HG03066 (cell line): Measurements from ENCODE around the gene MAGOH.
"Not testable (repeated sequence)": the region's sequence is repeated elsewhere in the genome, so short reads cannot be mapped to it uniquely, and the experiment has no call there.

Experiments
- ATAC-seq: cut with Tn5 transposase; IDR thresholded peaks from one replicate; pipeline ENCODE4 v1.9.1; 2021; ENCODE audit warnings: low read depth; ENCODE audit not compliant: unreplicated experiment

The MAGOH gene

DNA sequence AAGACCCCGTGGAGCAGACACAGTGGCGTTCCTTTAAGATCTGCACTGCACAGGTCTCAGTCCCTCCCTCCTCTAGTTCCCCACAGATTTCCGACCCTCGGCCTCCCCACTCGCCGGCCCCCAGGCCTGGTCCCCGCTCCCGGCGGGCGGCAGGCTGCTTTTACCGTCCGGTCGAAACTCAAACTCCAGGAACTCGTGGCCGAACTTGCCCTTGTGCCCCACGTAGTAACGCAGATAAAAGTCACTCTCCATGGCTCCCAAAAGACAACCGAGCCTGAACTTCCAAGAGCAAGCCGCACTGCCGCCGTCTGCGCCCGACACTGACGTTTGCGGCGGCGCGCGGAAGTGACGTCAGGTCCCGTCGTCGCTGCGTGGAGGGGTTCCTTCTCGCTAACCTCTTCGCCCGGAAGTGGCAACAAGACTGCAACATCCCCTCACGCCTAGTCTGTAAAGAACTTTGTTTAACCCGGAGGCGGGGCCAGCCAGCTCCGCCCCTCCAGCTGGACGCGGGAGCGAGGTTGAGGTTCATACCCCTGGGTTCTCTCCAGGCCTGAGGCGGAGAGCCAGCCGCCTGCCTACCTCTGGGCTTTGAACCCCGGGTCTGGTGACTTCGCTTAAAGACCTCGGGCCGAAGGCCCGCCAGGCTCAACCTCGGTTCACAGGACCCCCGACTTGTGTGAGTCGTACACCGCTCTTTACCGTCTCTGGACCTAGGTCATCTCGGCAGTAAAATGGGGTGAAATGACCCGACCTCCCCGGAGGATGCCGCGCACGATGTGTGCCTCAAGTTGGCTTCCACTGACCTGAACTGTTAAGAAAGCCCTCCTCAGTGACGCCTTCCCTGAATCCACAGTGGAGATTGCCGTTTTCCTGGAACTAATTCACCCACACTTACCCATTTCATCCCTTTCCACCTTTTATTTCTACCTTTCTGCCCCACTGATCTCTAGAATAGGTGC, at the start of gene MAGOH:
MAGOH (minus strand) TSS at position 322 of the 959 bp plus-strand sequence; CDS start at position 252, 70 bp downstream.
- peak; percentile 99 for ATAC-seq

DNA sequence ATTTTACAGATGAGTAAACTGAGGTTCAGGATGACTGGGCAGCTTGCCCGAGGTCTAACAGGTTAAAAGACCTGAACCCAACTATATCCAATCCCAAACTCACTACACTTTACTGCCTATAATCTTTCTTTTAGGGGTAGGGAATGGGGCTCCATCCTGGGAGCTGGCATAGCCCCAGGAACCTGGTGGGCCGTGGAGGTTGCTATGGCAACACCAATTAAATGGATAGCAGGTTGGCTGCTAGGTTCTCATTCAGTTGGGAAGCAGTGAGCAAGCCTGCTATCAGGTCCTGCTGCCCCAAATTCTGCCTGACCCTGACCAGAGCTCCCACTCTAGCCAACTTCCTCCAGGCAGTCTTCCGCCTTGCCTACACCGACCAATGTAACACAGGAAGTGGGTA, 48.6 kb upstream of the MAGOH start:
- no peak for ATAC-seq

DNA sequence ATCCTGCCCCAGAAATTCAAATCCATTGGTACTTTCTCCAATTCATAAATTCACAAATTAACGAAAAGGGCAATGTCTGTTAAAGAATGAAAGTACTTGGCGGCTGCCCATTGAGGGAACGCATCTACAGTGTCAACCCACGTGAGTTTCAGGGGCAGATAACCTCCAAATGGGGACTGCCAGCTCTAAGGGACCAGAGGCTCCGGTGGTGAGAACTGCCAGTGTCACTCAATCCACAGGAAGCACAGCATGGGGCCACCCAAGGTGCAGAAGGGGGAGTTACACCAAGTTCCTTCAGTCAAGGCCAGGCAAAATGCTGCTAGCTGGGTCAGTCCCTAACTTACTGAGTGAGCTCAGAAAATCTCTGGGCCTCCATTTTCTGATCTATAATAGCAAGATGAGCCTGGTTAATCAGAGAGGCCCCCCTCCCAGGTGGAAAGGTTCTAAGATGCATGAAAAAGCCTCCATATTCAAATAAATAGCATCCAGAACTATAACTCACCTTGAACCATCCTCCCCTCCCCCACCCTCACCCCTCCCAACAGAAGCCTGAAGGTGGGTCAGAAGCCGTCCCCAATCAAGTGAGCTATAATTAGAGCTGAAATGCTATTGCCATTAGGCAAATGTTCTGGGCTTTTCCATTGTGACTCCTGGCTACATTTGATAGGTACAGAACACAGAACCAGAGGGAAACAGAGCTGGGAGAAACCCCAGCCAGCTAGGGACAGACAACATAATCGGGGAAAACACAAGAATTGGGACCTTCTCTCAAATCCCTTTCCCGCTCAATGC, 47.8 kb upstream of the MAGOH start:
- no peak for ATAC-seq

DNA sequence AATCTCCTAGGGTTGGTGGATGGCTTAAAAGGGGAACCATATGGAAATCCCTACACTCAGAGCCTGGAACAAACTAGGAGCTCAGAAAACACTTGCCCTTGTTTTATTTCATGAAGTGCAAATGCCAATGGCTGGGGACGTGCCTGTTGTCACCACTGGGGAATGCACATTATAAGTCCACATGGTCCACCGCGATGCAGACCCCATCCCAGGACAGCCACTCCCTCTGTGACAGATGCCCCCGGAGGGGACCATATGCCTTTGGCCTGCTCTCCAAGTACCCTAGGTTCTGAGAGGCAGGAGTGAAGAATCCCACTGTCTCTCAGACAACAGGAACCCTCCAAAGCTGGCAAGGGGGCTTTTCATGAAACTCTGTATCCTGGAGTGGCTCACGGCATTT, 47.2 kb upstream of the MAGOH start:
- ATAC-seq: no peak

DNA sequence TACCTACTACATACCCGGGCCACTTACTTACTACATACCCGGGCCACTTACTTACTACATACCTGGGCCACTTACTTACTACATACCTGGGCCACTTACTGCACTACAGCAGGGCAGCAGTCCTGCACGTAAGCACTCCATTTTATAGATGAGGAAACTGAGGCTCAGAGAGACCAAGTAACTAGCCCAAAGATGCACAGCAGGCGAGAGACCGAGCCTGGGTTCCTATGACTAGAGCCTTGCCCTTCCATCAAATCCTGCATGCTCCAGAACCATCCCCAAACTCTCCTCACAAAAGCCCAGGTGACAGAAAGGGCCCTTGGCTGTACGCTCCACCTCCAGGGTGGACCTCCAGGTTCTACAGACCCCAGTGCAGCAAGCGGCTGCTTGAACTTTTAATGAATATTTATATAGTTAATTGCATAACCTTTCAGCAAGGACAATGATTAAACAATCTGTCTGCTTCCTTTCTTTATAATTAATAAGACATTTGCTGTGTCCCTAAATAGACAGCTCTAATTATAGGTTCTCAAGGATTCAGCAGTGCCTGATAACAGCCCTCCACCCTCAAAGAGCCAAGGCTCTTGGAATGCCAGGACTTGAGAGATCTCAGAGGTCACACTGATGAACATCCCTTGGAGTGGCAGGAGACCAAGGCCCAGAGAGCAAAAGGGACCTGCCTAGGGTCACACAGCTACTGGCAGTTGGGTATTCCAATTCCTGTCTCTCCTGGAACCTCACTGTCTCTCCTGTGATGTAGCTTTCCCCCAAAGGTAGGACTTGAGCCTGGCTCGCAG, 46.1 kb upstream of the MAGOH start:
- ATAC-seq: no peak

DNA sequence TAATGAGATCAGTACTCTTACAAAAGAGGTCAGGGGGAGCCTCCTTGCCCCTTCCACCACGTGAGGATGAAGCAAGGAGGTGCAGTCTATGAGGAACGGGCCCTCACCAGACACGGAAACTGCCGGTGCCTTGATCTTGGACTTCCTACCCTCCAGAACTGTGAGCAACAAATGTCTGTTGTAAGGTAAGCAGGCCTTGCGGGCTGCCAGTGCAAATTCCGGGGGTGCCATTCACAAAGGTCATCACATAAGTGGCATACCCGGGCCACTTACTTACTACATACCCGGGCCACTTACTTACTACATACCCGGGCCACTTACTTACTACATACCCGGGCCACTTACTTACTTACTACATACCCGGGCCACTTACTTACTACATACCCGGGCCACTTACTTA, 44.8 kb upstream of the MAGOH start:
- ATAC-seq: not testable (repeated sequence)

DNA sequence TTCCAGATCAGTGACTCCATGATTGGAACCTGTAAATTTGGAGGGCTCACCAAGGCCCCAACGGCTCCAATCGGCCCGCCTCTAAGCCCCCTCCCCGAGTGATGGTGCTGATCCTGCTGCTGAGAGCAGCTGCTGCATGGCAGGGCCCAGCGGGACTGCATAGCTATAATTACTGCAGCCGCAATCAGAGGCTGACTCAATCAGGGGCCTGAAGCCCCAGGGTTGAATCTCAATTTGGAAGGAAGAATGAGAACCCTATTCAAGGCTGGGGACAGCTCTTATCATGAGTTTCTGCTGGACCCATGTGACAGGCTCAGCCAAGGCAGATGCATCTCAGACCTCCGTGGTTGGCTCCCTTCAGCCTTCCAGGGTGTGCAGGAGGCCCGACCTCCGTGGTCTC, 42.8 kb upstream of the MAGOH start:
- ATAC-seq: no peak

DNA sequence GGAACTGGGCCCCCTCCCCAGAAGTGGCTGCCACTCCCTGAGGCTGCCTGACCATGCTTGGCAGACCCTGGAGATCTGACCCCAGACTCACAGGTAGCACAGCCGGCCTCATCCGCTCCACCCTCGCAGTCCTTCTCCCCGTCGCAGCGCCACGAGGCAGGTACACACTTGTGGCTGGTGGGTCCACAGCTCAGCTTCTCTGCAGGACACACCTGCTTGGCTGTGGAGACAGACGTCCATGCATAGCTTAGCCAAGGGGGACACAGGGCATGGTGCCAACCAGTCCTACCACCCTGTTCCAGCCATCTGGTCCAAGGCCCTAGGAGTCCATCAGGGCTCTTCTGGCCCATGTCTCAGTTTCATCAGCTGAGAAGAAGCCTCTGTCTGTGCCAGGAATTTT, 42.2 kb upstream of the MAGOH start:
- ATAC-seq: no peak

DNA sequence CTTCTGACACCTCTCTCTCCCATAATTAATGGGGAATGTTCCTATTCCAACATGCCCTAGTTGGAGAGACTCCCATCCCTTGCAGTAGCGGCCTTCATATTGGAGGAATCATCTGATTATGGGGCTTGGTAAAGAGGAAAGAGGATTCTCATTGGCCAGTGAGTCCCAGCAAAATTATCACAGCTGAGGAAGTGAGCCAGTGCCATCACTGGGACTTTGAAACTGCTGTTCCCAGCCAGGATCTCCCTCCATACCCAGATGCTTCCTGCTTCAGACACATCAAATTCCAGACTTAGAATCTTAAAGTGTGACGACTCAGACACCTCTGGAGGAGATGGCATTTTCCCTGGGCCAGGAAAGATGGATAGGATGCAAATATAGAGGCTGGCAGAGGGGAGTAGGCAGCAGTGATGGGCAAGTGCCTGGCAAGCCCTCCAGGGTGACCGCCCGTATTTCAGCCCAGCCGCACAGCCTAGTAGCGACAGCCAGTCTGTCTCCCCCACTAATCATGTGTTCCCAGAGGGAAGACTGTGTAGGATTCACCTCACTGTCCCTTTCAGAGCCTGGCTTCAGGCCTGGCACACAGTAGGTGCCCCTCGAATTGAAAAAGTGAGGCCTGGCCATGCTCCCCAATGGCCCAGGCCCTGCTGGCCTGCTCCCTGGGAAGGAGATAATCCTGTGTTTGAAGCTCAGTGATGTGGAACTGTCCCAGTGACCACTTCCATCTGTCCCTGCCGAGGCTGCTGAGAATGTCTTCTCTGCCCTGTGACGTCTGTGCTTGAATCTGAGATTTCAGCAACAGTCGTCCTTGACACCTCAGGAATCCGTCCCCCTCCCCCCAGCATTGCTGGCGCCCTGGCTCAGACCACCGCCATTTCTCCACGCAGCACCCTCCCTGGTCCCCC, 41.2 kb upstream of the MAGOH start:
- ATAC-seq: no peak

DNA sequence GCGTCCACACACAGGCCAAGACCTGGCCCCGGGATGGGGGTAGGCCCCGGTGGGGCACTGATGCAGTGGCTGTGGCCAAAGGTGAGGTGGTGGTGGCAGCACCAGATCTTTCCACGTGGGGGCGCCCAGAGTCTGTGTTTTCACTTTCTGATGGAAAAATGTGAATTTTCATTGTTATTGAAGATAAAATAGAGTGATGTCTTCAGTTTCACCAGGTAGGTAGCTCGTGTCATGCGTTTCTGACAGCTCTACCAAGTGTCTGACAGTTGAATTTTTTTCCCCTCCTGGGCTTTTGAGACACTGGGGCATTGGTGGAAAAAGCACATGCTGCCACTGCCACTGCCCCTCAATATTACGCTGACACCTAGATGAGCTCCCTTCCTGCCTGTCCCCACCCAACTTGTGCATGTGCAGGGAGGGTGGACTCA, 40.0 kb upstream of the MAGOH start:
- ATAC-seq: no peak

DNA sequence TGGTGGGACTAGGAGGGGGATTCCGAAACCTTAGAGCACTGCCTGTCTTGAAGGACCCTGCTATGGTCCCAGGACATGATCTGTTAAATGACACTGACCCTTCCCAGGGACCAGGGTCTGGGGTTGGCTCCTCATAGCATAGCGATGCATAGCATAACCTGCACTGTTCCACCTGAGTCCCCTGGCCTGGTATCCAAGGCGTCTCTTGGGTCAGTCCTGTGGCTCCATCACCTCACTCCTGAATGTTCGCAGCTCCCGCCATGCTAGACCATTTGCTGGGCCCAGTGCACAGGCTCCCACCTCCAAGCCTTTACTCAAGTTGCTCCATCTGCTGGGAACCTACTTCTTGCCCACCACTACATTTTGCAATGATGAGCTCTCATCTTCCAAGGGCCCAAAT, 39.0 kb upstream of the MAGOH start:
- ATAC-seq: no peak

DNA sequence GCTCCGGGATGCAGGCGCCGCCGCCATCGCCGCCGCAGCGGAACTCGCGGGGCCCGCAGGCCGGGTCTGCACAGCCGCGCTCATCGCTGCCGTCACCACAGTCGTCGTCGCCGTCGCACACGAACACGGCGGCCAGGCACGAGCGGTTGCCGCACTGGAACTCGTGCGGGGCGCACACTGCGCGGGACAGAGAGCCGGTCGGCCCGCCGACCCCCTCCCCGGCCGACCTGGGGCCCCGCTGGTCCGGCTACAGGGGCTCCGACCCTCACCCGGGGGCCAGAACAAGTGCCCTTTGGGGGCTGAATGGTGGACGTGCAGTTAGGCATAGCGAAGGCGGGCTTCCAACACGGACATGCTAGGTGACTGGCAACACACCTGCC, 38.6 kb upstream of the MAGOH start:
- ATAC-seq: no peak

DNA sequence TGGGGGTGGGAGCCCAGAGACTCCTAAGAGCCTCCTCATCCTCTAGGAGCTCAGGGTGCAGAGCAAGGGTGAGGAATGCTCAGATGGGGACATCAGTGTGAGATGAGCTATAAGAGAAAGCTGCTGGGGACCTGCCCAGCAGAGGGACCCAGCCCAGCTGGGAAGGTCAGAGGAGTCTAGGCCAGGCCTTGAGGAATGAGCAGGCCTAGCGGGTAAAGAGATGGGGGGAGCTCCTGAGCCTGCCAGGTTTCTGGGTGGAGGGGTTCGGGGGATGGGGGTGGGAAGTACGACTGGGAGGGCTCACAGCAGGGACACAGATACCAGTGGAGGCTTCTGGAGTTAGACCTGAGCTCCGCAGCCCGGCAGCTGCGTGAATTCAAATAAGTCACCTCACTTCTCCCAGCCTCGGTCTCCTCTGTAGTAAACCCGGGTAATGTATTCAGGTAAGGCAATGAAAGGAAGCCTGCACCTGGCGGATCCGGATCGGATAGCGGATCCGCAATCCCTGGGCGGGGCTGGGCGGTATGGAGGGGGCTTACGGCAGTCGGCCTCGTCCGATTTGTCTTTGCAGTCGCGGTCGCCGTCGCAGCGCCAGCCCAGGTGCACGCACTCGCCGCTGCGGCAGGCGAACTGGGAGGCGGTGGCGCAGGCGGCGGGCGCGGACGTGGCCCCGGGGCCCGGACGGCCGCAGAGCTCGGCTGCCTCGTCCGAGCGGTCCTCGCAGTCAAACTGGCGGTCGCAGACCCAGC, 38.0 kb upstream of the MAGOH start:
- no peak for ATAC-seq

DNA sequence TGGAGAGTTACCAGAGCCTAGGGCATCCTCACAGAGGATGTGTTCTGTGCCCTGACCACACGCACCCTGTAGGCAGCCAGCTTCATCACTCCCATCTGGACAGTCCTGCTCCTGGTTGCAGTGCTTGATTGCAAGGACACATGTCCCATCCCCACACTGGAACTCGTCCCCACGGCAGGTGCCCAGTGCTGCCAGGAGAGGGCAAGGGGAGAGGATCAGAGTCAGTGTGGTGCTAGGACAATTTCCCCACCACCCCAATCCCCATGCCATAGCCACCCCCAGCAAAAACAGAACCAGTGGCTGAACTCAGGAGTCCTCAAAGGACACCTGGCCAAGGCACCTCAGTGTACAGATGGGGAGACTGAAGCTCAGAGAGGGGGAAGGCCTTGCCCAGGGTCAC, 37.2 kb upstream of the MAGOH start:
- ATAC-seq: no peak

DNA sequence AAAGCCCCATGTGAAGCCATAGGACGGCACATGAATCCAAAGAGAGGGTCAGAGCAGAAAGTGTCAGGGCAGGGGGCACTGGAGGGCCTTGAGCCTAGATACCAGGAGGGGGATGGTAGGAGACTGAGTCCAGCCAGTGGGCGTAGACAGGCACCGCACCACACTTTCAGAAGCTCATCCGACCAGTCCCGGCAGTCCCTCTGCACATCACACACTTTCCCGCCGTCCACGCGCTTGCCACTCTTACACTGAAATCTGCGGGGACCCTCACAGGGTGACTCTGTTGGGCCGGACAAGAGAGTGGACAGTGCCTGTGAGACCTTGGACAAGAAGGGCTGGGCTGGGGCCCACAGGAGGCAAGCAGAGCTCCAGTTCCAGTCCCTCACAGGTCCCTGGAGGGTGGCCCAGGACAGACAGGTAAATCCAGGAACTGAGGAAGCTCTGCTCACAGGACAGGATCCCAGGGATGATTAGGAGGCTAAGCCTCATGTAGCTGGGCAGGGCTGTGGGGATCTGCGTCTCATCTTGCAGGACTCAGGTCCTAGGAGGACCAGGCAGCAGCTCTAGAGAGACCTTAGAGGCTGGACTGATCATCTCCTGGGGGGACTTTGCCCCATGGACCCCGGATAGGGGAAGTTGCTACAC, 36.3 kb upstream of the MAGOH start:
- no peak for ATAC-seq

DNA sequence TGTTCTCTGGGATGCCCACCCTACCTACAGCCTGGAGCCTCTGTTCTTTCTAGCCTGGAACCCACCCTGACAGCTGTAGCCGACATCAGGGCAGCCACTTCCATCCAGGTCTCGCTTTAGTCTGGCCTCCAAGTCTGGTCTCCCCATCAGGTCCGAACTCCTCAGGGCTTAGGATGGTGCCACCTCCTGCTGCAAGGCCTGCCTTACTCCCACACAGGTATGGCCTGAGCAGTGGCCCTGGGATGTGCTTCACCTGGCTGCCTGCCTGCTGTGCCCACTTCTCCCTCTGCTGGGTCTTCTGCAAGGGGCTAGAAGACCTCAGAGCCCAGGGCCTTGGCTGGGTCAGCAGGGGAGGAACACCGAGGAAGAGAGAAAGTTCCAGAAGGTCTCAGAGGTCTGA, 35.7 kb upstream of the MAGOH start:
- ATAC-seq: no peak

DNA sequence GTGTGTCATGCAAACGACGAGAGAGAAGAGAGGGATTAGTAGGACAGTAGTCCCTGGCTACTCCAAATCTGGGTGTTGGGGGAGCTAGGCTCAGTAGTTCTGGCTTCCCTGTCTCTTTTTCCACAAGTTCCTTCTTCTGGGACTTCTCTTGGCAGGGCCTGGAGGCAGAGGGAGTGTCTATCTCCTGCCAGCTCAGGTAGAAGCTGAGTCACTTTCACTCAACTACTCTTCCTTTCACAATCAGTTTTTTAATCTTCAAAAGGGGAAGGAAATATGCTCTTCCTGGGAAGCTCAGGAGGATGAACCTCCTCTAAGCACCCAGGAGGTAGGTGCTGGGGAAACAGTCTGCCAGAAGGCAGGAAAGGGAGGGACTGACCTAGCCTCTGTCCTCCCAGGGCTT, 35.2 kb upstream of the MAGOH start:
- no peak for ATAC-seq

DNA sequence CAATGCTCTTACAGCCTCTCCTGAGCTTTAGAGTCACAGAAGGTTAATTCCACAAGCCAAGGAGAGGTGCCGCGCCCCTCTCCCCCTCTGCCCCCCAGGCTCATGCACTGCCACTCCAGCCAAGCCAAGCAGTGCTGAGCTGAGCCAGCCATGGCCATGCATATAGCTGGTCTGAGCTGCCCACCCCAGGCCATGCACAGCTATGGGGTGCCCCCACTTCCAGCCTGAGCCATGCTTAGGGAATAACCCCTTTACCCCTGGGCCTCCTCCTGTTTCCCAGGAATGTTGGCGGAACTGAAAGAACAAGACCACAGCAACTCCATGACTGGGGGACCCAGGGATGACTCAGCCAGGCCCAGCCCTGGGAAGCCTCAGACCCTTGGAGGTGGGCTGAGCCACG, 34.0 kb upstream of the MAGOH start:
- ATAC-seq: no peak
